DND-41 (cell line): Measurements from ENCODE around the gene CKAP2.

Source experiments
- ATAC-seq: fragments of 200-7000 bp; cut with Tn5 transposase; 3 replicates; pipeline ENCODE4 v1.9.1; 2021; ENCODE audit warnings: low read depth; ENCODE audit not compliant: insufficient read depth
- DNase-seq: peaks from one replicate; pipeline ENCODE4 v3.0.0-alpha.2; 2020
- H2AFZ ChIP-seq: 2 replicates; pipeline ENCODE4 v1.6.0; 2012; ENCODE audit warnings: low read depth, low read length
- H3K27ac ChIP-seq: 2 replicates; pipeline ENCODE4 v1.5.1; 2012; ENCODE audit warnings: low read length, inconsistent platforms
- H3K27me3 ChIP-seq: fragments of 200-600 bp; sonication (generic); 2 replicates; pipeline ENCODE4 v1.6.0; 2012; ENCODE audit warnings: low read length, mild to moderate bottlenecking, inconsistent platforms; ENCODE audit not compliant: insufficient read depth, poor library complexity
- H3K36me3 ChIP-seq: 2 replicates; pipeline ENCODE4 v1.5.1; 2012; ENCODE audit warnings: low read length, inconsistent platforms; ENCODE audit not compliant: insufficient read depth
- H3K4me1 ChIP-seq: 2 replicates; pipeline ENCODE4 v1.5.1; 2012; ENCODE audit warnings: mild to moderate bottlenecking, low read length; ENCODE audit not compliant: insufficient read depth
- H3K4me2 ChIP-seq: 2 replicates; pipeline ENCODE4 v1.6.0; 2012; ENCODE audit warnings: mild to moderate bottlenecking, moderate library complexity, low read length, inconsistent platforms; ENCODE audit not compliant: insufficient read depth
- H3K4me3 ChIP-seq, 2 experiments: fragments of 200-600 bp in 1 of 2; shearing (Covaris generic) in 1 of 2; 2 replicates each; pipeline ENCODE4 v1.5.1; 2012 to 2016; ENCODE audit warnings: inconsistent platforms in 2 of 2, low read length in 2 of 2, mild to moderate bottlenecking in 2 of 2, low read depth in 1 of 2, moderate library complexity in 1 of 2
- H3K79me2 ChIP-seq: 2 replicates; pipeline ENCODE4 v1.6.0; 2012; ENCODE audit warnings: low read length, inconsistent platforms; ENCODE audit not compliant: insufficient read depth
- H3K9ac ChIP-seq: 2 replicates; pipeline ENCODE4 v1.6.0; 2012; ENCODE audit warnings: low read depth, mild to moderate bottlenecking, inconsistent platforms, low read length, moderate library complexity
- H3K9me3 ChIP-seq: 2 replicates; pipeline ENCODE4 v1.5.1; 2012; ENCODE audit warnings: low read length, moderate library complexity, mild to moderate bottlenecking, inconsistent platforms; ENCODE audit not compliant: insufficient read depth, severe bottlenecking
- H4K20me1 ChIP-seq: 2 replicates; pipeline ENCODE4 v1.6.0; 2012; ENCODE audit warnings: low read length; ENCODE audit not compliant: insufficient read depth
- EZH2 ChIP-seq: IDR thresholded peaks from 3 replicates; pipeline ENCODE4 v1.6.1; 2012; ENCODE audit warnings: borderline replicate concordance, low read depth, mild to moderate bottlenecking, moderate library complexity, low read length, inconsistent platforms; ENCODE audit not compliant: severe bottlenecking
- TF ChIP-seq, protein P1 (sequence below): IDR thresholded peaks from 2 replicates; pipeline ENCODE4 v1.5.1; 2012; ENCODE audit warnings: borderline replicate concordance, low read length, moderate library complexity, mild to moderate bottlenecking; ENCODE audit not compliant: poor library complexity, severe bottlenecking; ENCODE audit errors: extremely low read depth

CKAP2 gene

DNA sequence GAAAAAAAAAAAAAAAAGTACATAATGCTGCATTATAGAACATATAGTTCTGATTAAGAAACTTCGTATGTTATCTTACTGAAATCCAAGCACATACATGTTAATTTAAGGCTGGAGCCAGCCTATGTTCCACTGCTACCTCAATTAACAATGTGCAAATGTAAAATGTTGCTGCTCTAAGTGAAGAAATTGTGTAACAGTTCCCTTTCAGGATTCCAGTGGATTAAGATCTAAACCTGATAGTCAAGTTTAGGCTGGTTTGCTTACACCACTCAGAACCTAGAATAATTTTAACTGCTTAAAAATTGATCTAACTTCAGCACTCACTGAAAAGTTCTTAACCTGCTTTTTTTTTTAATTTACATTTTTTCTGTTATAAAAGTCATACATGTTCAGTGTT lies 9.0 kb upstream of the CKAP2 start:
- TF ChIP-seq, protein P1, sequence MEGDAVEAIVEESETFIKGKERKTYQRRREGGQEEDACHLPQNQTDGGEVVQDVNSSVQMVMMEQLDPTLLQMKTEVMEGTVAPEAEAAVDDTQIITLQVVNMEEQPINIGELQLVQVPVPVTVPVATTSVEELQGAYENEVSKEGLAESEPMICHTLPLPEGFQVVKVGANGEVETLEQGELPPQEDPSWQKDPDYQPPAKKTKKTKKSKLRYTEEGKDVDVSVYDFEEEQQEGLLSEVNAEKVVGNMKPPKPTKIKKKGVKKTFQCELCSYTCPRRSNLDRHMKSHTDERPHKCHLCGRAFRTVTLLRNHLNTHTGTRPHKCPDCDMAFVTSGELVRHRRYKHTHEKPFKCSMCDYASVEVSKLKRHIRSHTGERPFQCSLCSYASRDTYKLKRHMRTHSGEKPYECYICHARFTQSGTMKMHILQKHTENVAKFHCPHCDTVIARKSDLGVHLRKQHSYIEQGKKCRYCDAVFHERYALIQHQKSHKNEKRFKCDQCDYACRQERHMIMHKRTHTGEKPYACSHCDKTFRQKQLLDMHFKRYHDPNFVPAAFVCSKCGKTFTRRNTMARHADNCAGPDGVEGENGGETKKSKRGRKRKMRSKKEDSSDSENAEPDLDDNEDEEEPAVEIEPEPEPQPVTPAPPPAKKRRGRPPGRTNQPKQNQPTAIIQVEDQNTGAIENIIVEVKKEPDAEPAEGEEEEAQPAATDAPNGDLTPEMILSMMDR, result no peak
- TF ChIP-seq EZH2, result no peak
- DNase-seq, result no peak
- Histone ChIP-seq H3K4me1 (peaks cover 29% of the 10 kb centered on the region), H3K4me2 (no peak overlapping the region), H3K27me3 (no peaks in the 10 kb centered on the region), H3K36me3 (peaks cover 55% of the 10 kb centered on the region), H3K4me3 (no peak overlapping the region), H3K79me2 (peaks cover 82% of the 10 kb centered on the region), H4K20me1 (peaks cover 26% of the 10 kb centered on the region; the same call in 1 of the 2 replicates), H3K9me3 (no peaks in the 10 kb centered on the region), H3K27ac (no peak overlapping the region), H3K9ac (no peak overlapping the region), H2AFZ (no peak overlapping the region)
- no peak for ATAC-seq

DNA sequence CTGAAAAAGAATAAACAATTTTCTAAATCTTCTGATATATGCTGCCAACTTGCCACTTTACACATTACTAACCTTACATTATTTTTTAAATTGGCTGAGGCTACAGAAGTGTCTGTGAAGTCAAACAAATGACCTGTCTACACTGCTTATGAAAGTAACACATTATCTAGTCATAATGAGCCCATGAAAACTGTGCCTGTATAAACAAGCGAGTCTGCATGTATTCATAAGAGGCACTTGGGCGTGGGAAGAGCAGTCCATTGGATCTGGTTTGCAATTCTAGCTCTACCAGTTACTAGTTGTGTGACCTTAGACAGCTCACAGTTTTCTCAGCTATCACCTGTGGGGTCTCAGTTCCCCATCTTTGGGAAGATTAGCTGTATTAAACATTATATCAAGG lies 7.9 kb upstream of the CKAP2 start:
- DNase-seq, result no peak
- no peak for TF ChIP-seq EZH2
- TF ChIP-seq, protein P1, result no peak
- peaks cover 71% of the 10 kb centered on the region for H3K79me2 ChIP-seq
- H3K9ac ChIP-seq, result no peak overlapping the region
- peaks cover 44% of the 10 kb centered on the region for H3K36me3 ChIP-seq
- no peak overlapping the region for H3K27ac ChIP-seq
- no peak for ATAC-seq
- H4K20me1 ChIP-seq, result peaks cover 26% of the 10 kb centered on the region; the same call in 1 of the 2 replicates
- H3K27me3 ChIP-seq, result no peaks in the 10 kb centered on the region
- H3K4me1 ChIP-seq, result peaks cover 29% of the 10 kb centered on the region
- H3K4me2 ChIP-seq, result peak overlapping the region; percentile 76; the same call in 1 of the 2 replicates
- no peaks in the 10 kb centered on the region for H3K9me3 ChIP-seq
- H2AFZ ChIP-seq, result no peak overlapping the region
- no peak overlapping the region for H3K4me3 ChIP-seq

DNA sequence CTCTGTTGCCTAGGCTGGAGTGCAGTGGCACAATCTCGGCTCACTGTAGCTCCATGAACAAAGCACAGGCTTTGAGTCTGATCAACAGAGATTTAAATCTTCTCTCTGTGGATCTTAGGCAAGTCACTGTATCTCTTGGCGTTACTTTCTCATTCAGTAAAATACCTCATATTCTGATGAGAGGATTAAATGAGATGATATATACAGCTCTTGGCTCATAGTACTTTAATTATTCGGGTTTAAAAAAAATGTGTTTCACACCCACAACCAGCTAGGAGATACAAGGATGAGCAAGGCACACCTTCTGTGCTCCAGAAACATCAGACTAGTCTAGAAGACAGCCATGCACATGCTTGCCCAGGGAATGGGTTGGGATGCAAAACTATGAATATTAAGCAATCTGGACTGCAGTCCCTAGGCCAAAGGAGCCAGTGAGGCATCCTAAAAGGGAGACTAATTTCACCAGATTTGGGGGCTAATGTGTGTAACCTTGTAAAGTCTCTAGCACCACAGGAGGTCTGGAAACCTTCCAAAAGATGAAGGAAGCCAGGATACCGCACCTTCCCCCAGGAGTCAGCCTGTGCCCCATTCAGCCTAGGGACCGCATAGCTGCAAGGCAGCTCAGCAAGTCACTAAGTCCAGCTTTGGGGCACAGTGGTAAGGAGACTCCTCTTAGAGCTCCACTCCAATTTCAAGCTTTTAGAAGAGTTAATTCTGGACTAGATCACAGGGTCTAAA lies 7.3 kb upstream of the CKAP2 start:
- no peak overlapping the region for H3K27ac ChIP-seq
- H3K9ac ChIP-seq, result peak overlapping the region; percentile 96; the same call in 1 of the 2 replicates
- H2AFZ ChIP-seq, result no peak overlapping the region
- DNase-seq, result no peak
- H3K79me2 ChIP-seq, result peaks cover 65% of the 10 kb centered on the region
- H3K4me1 ChIP-seq, result peaks cover 29% of the 10 kb centered on the region
- peaks cover 21% of the 10 kb centered on the region; the same call in 1 of the 2 replicates for H4K20me1 ChIP-seq
- H3K36me3 ChIP-seq, result peaks cover 38% of the 10 kb centered on the region
- H3K4me2 ChIP-seq, result peak overlapping the region; percentile 76
- peak overlapping the region in 1 of 2 experiments; percentile 97; a peak in 2 of 4 replicates for H3K4me3 ChIP-seq
- TF ChIP-seq, protein P1, result no peak
- TF ChIP-seq EZH2, result no peak
- H3K27me3 ChIP-seq, result no peaks in the 10 kb centered on the region
- no peak for ATAC-seq
- H3K9me3 ChIP-seq, result no peaks in the 10 kb centered on the region
